ENCODE data around the gene KRTAP9-3. TPM values are rescaled to one million over a fixed set of nuclear protein-coding genes. Genes with fewer than 3 reads are reported as not detected.
"Not testable (repeated sequence)": the region's sequence is repeated elsewhere in the genome, so short reads cannot be mapped to it uniquely, and the experiment has no call there.

Gene KRTAP9-3
- polyA plus RNA-seq, 1 donor (not counting 4 experiments of a cell fraction or from before 2014, with no cell fraction given), result not detected

GRCh38 chr17:41185001-41185400 lies 47.2 kb upstream of the KRTAP9-3 start:
- H3K4me1 ChIP-seq (ENCODE audit: control insufficient read depth, extremely low read depth, insufficient read depth, low read length), result no peaks in the 10 kb centered on the region
- no peaks in the 10 kb centered on the region for H3K79me2 ChIP-seq (ENCODE audit: control insufficient read depth, insufficient read depth, low read length)
- H4K20me1 ChIP-seq (ENCODE audit: control insufficient read depth, extremely low read depth, insufficient read depth, low read length), result no peaks in the 10 kb centered on the region
- no peak overlapping the region for H3K27ac ChIP-seq (ENCODE audit: control insufficient read depth, insufficient read depth, low read length)
- no peak overlapping the region for H3K4me3 ChIP-seq (ENCODE audit: control insufficient read depth in 2 of 3, extremely low read depth in 1 of 3, insufficient read depth in 2 of 3, low read depth in 1 of 3, low read length in 3 of 3)
- no peaks in the 10 kb centered on the region for H3K36me3 ChIP-seq (ENCODE audit: control insufficient read depth in 2 of 2, extremely low read depth in 1 of 2, insufficient read depth in 2 of 2, low read length in 2 of 2)
- no peak for FAIRE-seq
- no peak for DNase-seq (ENCODE audit: low read depth, low spot score)
- no peak overlapping the region for H3K9ac ChIP-seq (ENCODE audit: control insufficient read depth, extremely low read depth, insufficient read depth, low read length)
- no peak overlapping the region for H3K4me2 ChIP-seq (ENCODE audit: control insufficient read depth, extremely low read depth, insufficient read depth, low read depth, low read length)
- no peak for TF ChIP-seq CTCF (optimal IDR thresholded peaks at IDR 0.05 in 1 of 3, IDR thresholded peaks at IDR 0.05 in 1 of 3, conservative IDR thresholded peaks at IDR 0.05 in 1 of 3; ENCODE audit: extremely low read depth in 1 of 3, insufficient read depth in 2 of 3, low read length in 3 of 3)
- no peak for TF ChIP-seq EZH2 (IDR thresholded peaks at IDR 0.05; ENCODE audit: low read length)
- dilution Hi-C loops (cut with MboI; ENCODE audit: extremely low pct_ligation_motif_present, low sequenced_read_pairs), result no loop called here
- H2AFZ ChIP-seq (ENCODE audit: control insufficient read depth, low read length), result no peak overlapping the region
- no peaks in the 10 kb centered on the region for H3K27me3 ChIP-seq (ENCODE audit: control insufficient read depth, extremely low read depth, insufficient read depth, low read length)
- H3K9me1 ChIP-seq (ENCODE audit: control insufficient read depth, extremely low read depth, insufficient read depth, low read length), result no peaks in the 10 kb centered on the region
- no peaks in the 10 kb centered on the region for H3K9me3 ChIP-seq (ENCODE audit: control insufficient read depth, low read depth, low read length)

GRCh38 chr17:41186872-41187271 lies 45.4 kb upstream of the KRTAP9-3 start:
- no peaks in the 10 kb centered on the region for H3K9me1 ChIP-seq (ENCODE audit: control insufficient read depth, extremely low read depth, insufficient read depth, low read length)
- TF ChIP-seq EZH2 (IDR thresholded peaks at IDR 0.05; ENCODE audit: low read length) (no peak), CTCF (optimal IDR thresholded peaks at IDR 0.05 in 1 of 3, IDR thresholded peaks at IDR 0.05 in 1 of 3, conservative IDR thresholded peaks at IDR 0.05 in 1 of 3; ENCODE audit: extremely low read depth in 1 of 3, insufficient read depth in 2 of 3, low read length in 3 of 3) (no peak)
- no peaks in the 10 kb centered on the region for H4K20me1 ChIP-seq (ENCODE audit: control insufficient read depth, extremely low read depth, insufficient read depth, low read length)
- H3K9me3 ChIP-seq (ENCODE audit: control insufficient read depth, low read depth, low read length), result no peaks in the 10 kb centered on the region
- H3K27me3 ChIP-seq (ENCODE audit: control insufficient read depth, extremely low read depth, insufficient read depth, low read length), result no peaks in the 10 kb centered on the region
- H3K79me2 ChIP-seq (ENCODE audit: control insufficient read depth, insufficient read depth, low read length), result no peaks in the 10 kb centered on the region
- no peak overlapping the region for H3K9ac ChIP-seq (ENCODE audit: control insufficient read depth, extremely low read depth, insufficient read depth, low read length)
- FAIRE-seq (no peak), DNase-seq (ENCODE audit: low read depth, low spot score) (no peak)
- no peaks in the 10 kb centered on the region for H3K36me3 ChIP-seq (ENCODE audit: control insufficient read depth in 2 of 2, extremely low read depth in 1 of 2, insufficient read depth in 2 of 2, low read length in 2 of 2)
- no peak overlapping the region for H3K4me2 ChIP-seq (ENCODE audit: control insufficient read depth, extremely low read depth, insufficient read depth, low read depth, low read length)
- no peak overlapping the region for H3K4me3 ChIP-seq (ENCODE audit: control insufficient read depth in 2 of 3, extremely low read depth in 1 of 3, insufficient read depth in 2 of 3, low read depth in 1 of 3, low read length in 3 of 3)
- H2AFZ ChIP-seq (ENCODE audit: control insufficient read depth, low read length), result no peak overlapping the region
- dilution Hi-C loops (cut with MboI; ENCODE audit: extremely low pct_ligation_motif_present, low sequenced_read_pairs), result no loop called here
- no peaks in the 10 kb centered on the region for H3K4me1 ChIP-seq (ENCODE audit: control insufficient read depth, extremely low read depth, insufficient read depth, low read length)
- H3K27ac ChIP-seq (ENCODE audit: control insufficient read depth, insufficient read depth, low read length), result no peak overlapping the region

- H3K9me3 ChIP-seq (ENCODE audit: control insufficient read depth, low read depth, low read length); H3K27me3 ChIP-seq (ENCODE audit: control insufficient read depth, extremely low read depth, insufficient read depth, low read length); DNase-seq (ENCODE audit: low read depth, low spot score); H4K20me1 ChIP-seq (ENCODE audit: control insufficient read depth, extremely low read depth, insufficient read depth, low read length); H3K9me1 ChIP-seq (ENCODE audit: control insufficient read depth, extremely low read depth, insufficient read depth, low read length); H2AFZ ChIP-seq (ENCODE audit: control insufficient read depth, low read length); H3K27ac ChIP-seq (ENCODE audit: control insufficient read depth, insufficient read depth, low read length); H3K79me2 ChIP-seq (ENCODE audit: control insufficient read depth, insufficient read depth, low read length); dilution Hi-C loops (cut with MboI; ENCODE audit: extremely low pct_ligation_motif_present, low sequenced_read_pairs); FAIRE-seq; H3K9ac ChIP-seq (ENCODE audit: control insufficient read depth, extremely low read depth, insufficient read depth, low read length); H3K4me1 ChIP-seq (ENCODE audit: control insufficient read depth, extremely low read depth, insufficient read depth, low read length); H3K4me2 ChIP-seq (ENCODE audit: control insufficient read depth, extremely low read depth, insufficient read depth, low read depth, low read length); H3K36me3 ChIP-seq (ENCODE audit: control insufficient read depth in 2 of 2, extremely low read depth in 1 of 2, insufficient read depth in 2 of 2, low read length in 2 of 2); H3K4me3 ChIP-seq (ENCODE audit: control insufficient read depth in 2 of 3, extremely low read depth in 1 of 3, insufficient read depth in 2 of 3, low read depth in 1 of 3, low read length in 3 of 3): not testable (repeated sequence)
Observed at GRCh38 chr17:41189837-41190318, 42.4 kb upstream of the KRTAP9-3 start, which contains the start of gene KRTAP9-1. KRTAP9-1 (plus strand) TSS chr17:41189887; CDS start chr17:41189887, 0 bp downstream.
